CD14-positive monocyte (primary cell): ENCODE data around the gene PDGFA. TPM values are rescaled to one million over a fixed set of nuclear protein-coding genes. Genes with fewer than 3 reads are reported as not detected.
A peak's percentile ranks its signal among the peaks of the same experiment; 100 is the strongest.

Source experiments
- DNase-seq, 3 donors: peaks; one replicate each; pipeline ENCODE4 v3.0.0-alpha.2; 2011 to 2022
- H2AFZ ChIP-seq: 2 replicates; pipeline ENCODE4 v1.6.0; 2012; ENCODE audit warnings: mild to moderate bottlenecking, low read depth, low read length, inconsistent platforms; ENCODE audit not compliant: insufficient read depth, poor library complexity, severe bottlenecking
- H3K27ac ChIP-seq, 2 donors: 1 replicate in 1 of 2; 2 replicates in 1 of 2; pipeline ENCODE4 v1.5.1; 2012 to 2013; ENCODE audit warnings: low read length in 2 of 2, control low read depth in 1 of 2, inconsistent platforms in 1 of 2, low read depth in 1 of 2, mild to moderate bottlenecking in 1 of 2
- H3K27me3 ChIP-seq, 2 donors: one replicate each; pipeline versions ENCODE4 v1.6.0 to v1.6.1; 2011 to 2013; ENCODE audit warnings: low read length in 2 of 2; ENCODE audit not compliant: control insufficient read depth in 2 of 2, insufficient read depth in 2 of 2
- H3K36me3 ChIP-seq, 2 donors: replicated peaks in 1 of 2; 1 replicate in 1 of 2; 2 replicates in 1 of 2; pipeline versions ENCODE4 v1.5.1 to v1.6.1; 2012 to 2013; ENCODE audit warnings: low read length in 2 of 2, control low read depth in 1 of 2, inconsistent platforms in 1 of 2, mild to moderate bottlenecking in 1 of 2; ENCODE audit not compliant: insufficient read depth in 2 of 2, control insufficient read depth in 1 of 2
- H3K4me1 ChIP-seq, 2 donors: 1 replicate in 1 of 2; 2 replicates in 1 of 2; pipeline versions ENCODE4 v1.5.1 to v1.6.1; 2012 to 2013; ENCODE audit warnings: low read length in 2 of 2, control low read depth in 1 of 2, inconsistent platforms in 1 of 2, mild to moderate bottlenecking in 1 of 2, moderate library complexity in 1 of 2; ENCODE audit not compliant: insufficient read depth in 2 of 2, control insufficient read depth in 1 of 2
- H3K4me2 ChIP-seq: replicated peaks from 2 replicates; pipeline ENCODE3; 2012; ENCODE audit warnings: low read length, moderate library complexity, mild to moderate bottlenecking; ENCODE audit not compliant: poor library complexity, severe bottlenecking; ENCODE audit errors: extremely low read depth
- H3K4me3 ChIP-seq, 3 experiments: fragments of 200-600 bp in 1 of 3; sonication (generic) in 1 of 3; replicated peaks in 1 of 3; 1 replicate in 2 of 3; 2 replicates in 1 of 3; pipeline ENCODE4 v1.5.1; 2011 to 2013; ENCODE audit warnings: low read length in 3 of 3, mild to moderate bottlenecking in 3 of 3, control low read depth in 2 of 3, low read depth in 2 of 3, inconsistent platforms in 1 of 3, moderate library complexity in 1 of 3
- H3K79me2 ChIP-seq: 2 replicates; pipeline ENCODE4 v1.6.0; 2012; ENCODE audit warnings: mild to moderate bottlenecking, control low read depth, inconsistent platforms, low read length, moderate library complexity; ENCODE audit not compliant: insufficient read depth
- H3K9ac ChIP-seq: 2 replicates; pipeline ENCODE4 v1.6.0; 2017; ENCODE audit warnings: low read length, mild to moderate bottlenecking; ENCODE audit not compliant: insufficient read depth, poor library complexity, severe bottlenecking
- H3K9me3 ChIP-seq, 2 donors: replicated peaks in 1 of 2; 1 replicate in 1 of 2; 2 replicates in 1 of 2; pipeline versions ENCODE4 v1.5.1 to v1.6.1; 2012 to 2013; ENCODE audit warnings: low read length in 2 of 2, control low read depth in 1 of 2; ENCODE audit not compliant: control insufficient read depth in 1 of 2, insufficient read depth in 1 of 2
- H4K20me1 ChIP-seq: 2 replicates; pipeline ENCODE4 v1.6.0; 2012; ENCODE audit warnings: mild to moderate bottlenecking, low read length, control low read depth, moderate library complexity; ENCODE audit not compliant: insufficient read depth
- H3K27ac Mint-ChIP-seq, 7 donors: one replicate each; pipeline ENCODE4 v1.8.0; 2020; ENCODE audit warnings: mild to moderate bottlenecking in 7 of 7, mixed read lengths in 7 of 7, moderate library complexity in 6 of 7, inconsistent platforms in 2 of 7
- H3K27me3 Mint-ChIP-seq, 3 donors: one replicate each; pipeline ENCODE4 v1.8.0; 2021 to 2022; ENCODE audit warnings: low read depth in 3 of 3, mild to moderate bottlenecking in 3 of 3, mixed read lengths in 3 of 3, moderate library complexity in 3 of 3, inconsistent platforms in 1 of 3
- H3K36me3 Mint-ChIP-seq, 2 donors: one replicate each; pipeline ENCODE4 v1.8.0; 2020; ENCODE audit warnings: mixed read lengths in 2 of 2, inconsistent platforms in 1 of 2, mild to moderate bottlenecking in 1 of 2
- H3K4me1 Mint-ChIP-seq: one replicate; pipeline ENCODE4 v1.8.0; 2020; ENCODE audit warnings: mild to moderate bottlenecking, mixed read lengths
- H3K4me3 Mint-ChIP-seq, 2 donors: one replicate each; pipeline ENCODE4 v1.8.0; 2020; ENCODE audit warnings: mild to moderate bottlenecking in 2 of 2, mixed read lengths in 2 of 2, moderate library complexity in 1 of 2
- H3K9me3 Mint-ChIP-seq, 7 donors: one replicate each; pipeline ENCODE4 v1.8.0; 2020 to 2022; ENCODE audit warnings: mixed read lengths in 7 of 7, mild to moderate bottlenecking in 6 of 7, moderate library complexity in 6 of 7, inconsistent platforms in 2 of 7
- CTCF ChIP-seq: fragments of 200-600 bp; IDR thresholded peaks from one replicate; pipeline ENCODE4 v1.8.0; 2022; ENCODE audit warnings: antibody characterized with exemption, mild to moderate bottlenecking
- WGBS: methylation state at CpG from one replicate; pipeline ENCODE4 v1.1.5; 2013; ENCODE audit warnings: missing lambda C conversion rate; ENCODE audit not compliant: insufficient coverage; 5-methylcytosine and 5-hydroxymethylcytosine counted together
- intact Hi-C, 2 donors: fragments of 100-400 bp; cut with micrococcal nuclease; formaldehyde crosslinking; loops; one replicate each; pipeline versions ENCODE4 v1.15.0 to v1.15.1; 2023
- polyA plus RNA-seq, 3 donors: library from polyadenylated mRNA; depleted of rRNA in 1 of 3; unstranded in 2 of 3; stranded (reverse) in 1 of 3; fragments of 300-500 nt in 2 of 3; fragments of >200 nt in 1 of 3; fragmentation: Illumina TruSeq in 2 of 3; gene quantifications; 1 replicate in 2 of 3; 2 replicates in 1 of 3; pipeline ENCODE4 v1.2.3, GENCODE V29; 2012 to 2021

Gene PDGFA
- polyA plus RNA-seq, 3 donors, result 0.29 TPM; not detected in 2

GRCh38 chr7:561631-562373 is 42.2 kb upstream of the PDGFA start:
- no peak overlapping the region for H3K4me3 Mint-ChIP-seq
- TF ChIP-seq CTCF, result no peak
- Histone ChIP-seq H3K4me3 (no peak overlapping the region), H3K9ac (no peak overlapping the region), H3K4me1 (no peaks in the 10 kb centered on the region), H3K79me2 (no peaks in the 10 kb centered on the region), H4K20me1 (no peaks in the 10 kb centered on the region), H3K9me3 (no peaks in the 10 kb centered on the region), H2AFZ (no peak overlapping the region), H3K27me3 (no peaks in the 10 kb centered on the region), H3K27ac (no peak overlapping the region), H3K4me2 (no peak overlapping the region), H3K36me3 (no peaks in the 10 kb centered on the region)
- H3K9me3 Mint-ChIP-seq, result peaks cover 0 to 8% (median 3%) of the 10 kb centered on the region in 7 donors
- intact Hi-C loops, result no loop called here
- H3K4me1 Mint-ChIP-seq, result no peaks in the 10 kb centered on the region
- no peaks in the 10 kb centered on the region for H3K36me3 Mint-ChIP-seq
- 88% methylated on average over 41 of the region's 44 CpGs for WGBS
- DNase-seq, result no peak
- peaks cover 1 to 6% (median 2%) of the 10 kb centered on the region in 3 donors for H3K27me3 Mint-ChIP-seq
- H3K27ac Mint-ChIP-seq, result peak overlapping the region in 1 of 7 donors; percentile 6

DNA sequence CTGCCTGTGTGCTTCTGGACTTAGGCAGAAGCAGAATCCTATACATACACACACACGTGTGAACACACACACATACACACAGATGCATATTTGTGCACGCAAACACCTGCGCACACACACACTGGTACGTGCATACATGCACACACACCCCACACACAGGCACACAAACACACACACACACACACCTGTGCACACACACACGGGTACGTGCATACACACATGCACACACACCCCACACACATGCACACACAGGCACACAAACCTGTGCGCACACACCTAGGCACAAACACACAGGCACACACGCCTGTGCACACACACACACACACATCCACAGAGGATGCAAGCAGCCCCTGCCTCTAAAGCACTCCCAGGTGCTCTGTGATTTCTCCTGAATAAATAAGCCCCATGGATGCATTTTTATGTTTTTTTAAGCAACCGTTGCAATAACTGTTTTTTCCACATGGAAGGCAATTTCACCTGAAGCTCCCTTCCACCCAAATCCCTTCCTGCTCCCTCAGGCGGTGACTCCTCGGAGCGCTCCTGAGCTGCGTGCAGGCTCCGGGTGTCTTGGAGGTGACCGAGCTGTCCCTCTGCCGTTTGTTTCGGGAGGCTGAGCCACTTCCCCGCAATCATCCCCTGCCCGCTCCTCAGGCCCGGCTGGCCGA is 41.5 kb upstream of the PDGFA start:
- intact Hi-C loops, result no loop called here
- no peak overlapping the region for H3K9ac ChIP-seq
- TF ChIP-seq CTCF, result no peak
- no peaks in the 10 kb centered on the region for H3K36me3 ChIP-seq
- H3K9me3 ChIP-seq, result no peaks in the 10 kb centered on the region
- no peaks in the 10 kb centered on the region for H3K36me3 Mint-ChIP-seq
- no peaks in the 10 kb centered on the region for H3K79me2 ChIP-seq
- no peak overlapping the region for H3K4me3 Mint-ChIP-seq
- H3K27me3 Mint-ChIP-seq, result peaks cover 1 to 6% (median 3%) of the 10 kb centered on the region in 3 donors
- no peak overlapping the region for H3K27ac ChIP-seq
- no peaks in the 10 kb centered on the region for H3K4me1 Mint-ChIP-seq
- H3K9me3 Mint-ChIP-seq, result peaks cover 0 to 8% (median 3%) of the 10 kb centered on the region in 7 donors
- H3K27ac Mint-ChIP-seq, result peak overlapping the region in 2 of 7 donors; percentile 6 to 66
- no peaks in the 10 kb centered on the region for H3K4me1 ChIP-seq
- DNase-seq, result no peak
- H3K27me3 ChIP-seq, result no peaks in the 10 kb centered on the region
- H3K4me2 ChIP-seq, result no peak overlapping the region
- 96% methylated on average over 21 of the region's 21 CpGs for WGBS
- H4K20me1 ChIP-seq, result no peaks in the 10 kb centered on the region
- H2AFZ ChIP-seq, result no peak overlapping the region
- no peak overlapping the region for H3K4me3 ChIP-seq
